SK-N-SH (cell line): ENCODE results near the gene RPH3AL. TPM values are rescaled to one million over a fixed set of nuclear protein-coding genes. Genes with fewer than 3 reads are reported as not detected.

Experiments used
- CTCF ChIA-PET: fragments of 300-600, 350-600 bp; formaldehyde crosslinking; extraction: SDS; loops from one replicate; lab custom pipeline; 2021; lab: Yijun Ruan, JAX
- POLR2A ChIA-PET: fragments of 350-600 bp; sonication (Branson Sonifier 250); formaldehyde crosslinking; extraction: SDS; loops from one replicate; lab custom pipeline; 2020; ENCODE audit warnings: antibody characterized with exemption, inconsistent platforms; lab: Yijun Ruan, JAX
- DNase-seq: peaks from one replicate; pipeline ENCODE4 v3.0.0; 2012
- H2AFZ ChIP-seq: fragments of 200-600 bp; sonication (generic); 2 replicates; pipeline ENCODE4 v1.8.1; 2016; ENCODE audit warnings: antibody characterized with exemption, mild to moderate bottlenecking, low read depth
- H3F3A ChIP-seq: fragments of 200-600 bp; sonication (generic); replicated peaks from 2 replicates; pipeline ENCODE3; 2016; ENCODE audit warnings: antibody characterized with exemption, mild to moderate bottlenecking; ENCODE audit not compliant: insufficient read depth
- H3K27ac ChIP-seq, 2 experiments: fragments of 200-500 bp in 1 of 2; fragments of 200-600 bp in 1 of 2; sonication (Bioruptor generic) in 1 of 2; sonication (generic), shearing (Covaris generic) in 1 of 2; 2 replicates each; pipeline versions ENCODE4 v1.5.1 to v1.6.1; 2014 to 2016; ENCODE audit warnings: low read depth in 2 of 2, inconsistent platforms in 1 of 2, low read length in 1 of 2, mild to moderate bottlenecking in 1 of 2, mixed read lengths in 1 of 2
- H3K27me3 ChIP-seq: fragments of 200-600 bp; sonication (generic), shearing (Covaris generic); 2 replicates; pipeline ENCODE4 v1.6.1; 2016; ENCODE audit warnings: mixed run types; ENCODE audit not compliant: insufficient read depth
- H3K36me3 ChIP-seq, 2 experiments: fragments of 200-500 bp in 1 of 2; fragments of 200-600 bp in 1 of 2; sonication (Bioruptor generic) in 1 of 2; sonication (generic) in 1 of 2; replicated peaks in 1 of 2; 2 replicates each; pipeline versions ENCODE3 to v1.5.1; 2014 to 2016; ENCODE audit warnings: low read length in 1 of 2, mild to moderate bottlenecking in 1 of 2; ENCODE audit not compliant: insufficient read depth in 2 of 2, control insufficient read depth in 1 of 2
- H3K4me1 ChIP-seq, 2 experiments: fragments of 200-500 bp in 1 of 2; fragments of 200-600 bp in 1 of 2; sonication (Bioruptor generic) in 1 of 2; sonication (generic), shearing (Covaris generic) in 1 of 2; 2 replicates each; pipeline versions ENCODE4 v1.5.1 to v1.6.1; 2014 to 2016; ENCODE audit warnings: low read depth in 1 of 2, low read length in 1 of 2, mixed run types in 1 of 2; ENCODE audit not compliant: insufficient read depth in 2 of 2, control insufficient read depth in 1 of 2
- H3K4me2 ChIP-seq: fragments of 200-600 bp; sonication (generic), shearing (Covaris generic); 2 replicates; pipeline ENCODE4 v1.6.1; 2017; ENCODE audit warnings: mixed run types
- H3K4me3 ChIP-seq, 2 experiments: fragments of 200-500 bp in 1 of 2; fragments of 200-600 bp in 1 of 2; sonication (Bioruptor generic) in 1 of 2; sonication (generic), shearing (Covaris generic) in 1 of 2; 2 replicates each; pipeline versions ENCODE4 v1.5.1 to v1.8.1; 2014 to 2016; ENCODE audit warnings: low read depth in 2 of 2, inconsistent platforms in 1 of 2, low read length in 1 of 2, mild to moderate bottlenecking in 1 of 2, mixed read lengths in 1 of 2, moderate library complexity in 1 of 2
- H3K79me2 ChIP-seq: fragments of 200-600 bp; sonication (generic); 2 replicates; pipeline ENCODE4 v1.8.1; 2017; ENCODE audit warnings: mild to moderate bottlenecking; ENCODE audit not compliant: insufficient read depth
- H3K9ac ChIP-seq: fragments of 200-600 bp; sonication (generic); 2 replicates; pipeline ENCODE4 v1.6.1; 2017; ENCODE audit warnings: mixed run types
- H3K9me2 ChIP-seq: fragments of 200-600 bp; sonication (generic); 2 replicates; pipeline ENCODE4 v1.6.1; 2017; ENCODE audit warnings: mixed run types
- H3K9me3 ChIP-seq: fragments of 200-600 bp; sonication (generic); 2 replicates; pipeline ENCODE4 v1.6.1; 2017; ENCODE audit warnings: mixed run types, mild to moderate bottlenecking, moderate library complexity
- H4K20me1 ChIP-seq: fragments of 200-600 bp; sonication (generic); 2 replicates; pipeline ENCODE4 v1.6.1; 2017; ENCODE audit warnings: mild to moderate bottlenecking, mixed run types; ENCODE audit not compliant: insufficient read depth
- CHD2 ChIP-seq: fragments of 150-350 bp; IDR thresholded peaks from 2 replicates; pipeline ENCODE4 v1.6.1; 2018; ENCODE audit warnings: low read length; ENCODE audit not compliant: partially characterized antibody
- CTCF ChIP-seq: fragments of 200-600 bp; sonication (generic); IDR thresholded peaks from 2 replicates; pipeline ENCODE4 v1.6.1; 2017; ENCODE audit warnings: antibody characterized with exemption, mild to moderate bottlenecking, moderate library complexity
- FOSL2 ChIP-seq: IDR thresholded peaks from 2 replicates; pipeline ENCODE4 v1.4.0; 2012; ENCODE audit warnings: low read depth, mild to moderate bottlenecking, moderate library complexity, borderline replicate concordance
- FOXJ3 ChIP-seq: sonication (generic); formaldehyde crosslinking; IDR thresholded peaks from 2 replicates; pipeline ENCODE4 v1.5.1; 2020; ENCODE audit warnings: mild to moderate bottlenecking, missing genetic modification reagents
- GABPA ChIP-seq: IDR thresholded peaks from 2 replicates; pipeline ENCODE4 v1.4.0; 2012; ENCODE audit warnings: low read depth, mild to moderate bottlenecking
- GATA2 ChIP-seq: sonication (generic); formaldehyde crosslinking; IDR thresholded peaks from 2 replicates; pipeline ENCODE4 v1.5.0; 2020; ENCODE audit warnings: mild to moderate bottlenecking, missing genetic modification reagents
- IRF3 ChIP-seq: fragments of 150-350 bp; IDR thresholded peaks from 2 replicates; pipeline ENCODE4 v1.6.1; 2016; ENCODE audit warnings: mild to moderate bottlenecking, low read depth, low read length
- JUND ChIP-seq: IDR thresholded peaks from 2 replicates; pipeline ENCODE4 v1.4.0; 2012
- MXI1 ChIP-seq: IDR thresholded peaks from 2 replicates; pipeline ENCODE4 v1.6.1; 2012; ENCODE audit warnings: mild to moderate bottlenecking, low read depth, low read length, improper control_type of control experiment
- NFIC ChIP-seq: IDR thresholded peaks from 2 replicates; pipeline ENCODE4 v1.4.0; 2012; ENCODE audit warnings: borderline replicate concordance
- NRF1 ChIP-seq: IDR thresholded peaks from 2 replicates; pipeline ENCODE4 v1.6.1; 2012; ENCODE audit warnings: low read depth, mild to moderate bottlenecking, low read length
- RAD21 ChIP-seq: IDR thresholded peaks from 2 replicates; pipeline ENCODE4 v1.6.1; 2012; ENCODE audit warnings: mild to moderate bottlenecking, low read length
- RFX5 ChIP-seq: IDR thresholded peaks from 2 replicates; pipeline ENCODE4 v1.6.1; 2012; ENCODE audit warnings: mild to moderate bottlenecking, improper control_type of control experiment, low read length
- TCF12 ChIP-seq: IDR thresholded peaks from 2 replicates; pipeline ENCODE4 v1.4.0; 2012
- TEAD4 ChIP-seq: IDR thresholded peaks from 2 replicates; pipeline ENCODE4 v1.4.0; 2012; ENCODE audit warnings: mild to moderate bottlenecking, borderline replicate concordance; ENCODE audit not compliant: insufficient read depth
- USF1 ChIP-seq: IDR thresholded peaks from 2 replicates; pipeline ENCODE4 v1.4.0; 2012; ENCODE audit warnings: low read depth, borderline replicate concordance
- USF2 ChIP-seq: fragments of 150-350 bp; IDR thresholded peaks from 2 replicates; pipeline ENCODE4 v1.6.1; 2017; ENCODE audit warnings: antibody characterized with exemption, low read length, low read depth, borderline replicate concordance
- YY1 ChIP-seq: IDR thresholded peaks from 2 replicates; pipeline ENCODE4 v1.4.0; 2012; ENCODE audit warnings: low read depth, mild to moderate bottlenecking
- ZBTB33 ChIP-seq: IDR thresholded peaks from 2 replicates; pipeline ENCODE4 v1.4.0; 2012; ENCODE audit warnings: low read depth, borderline replicate concordance
- WGBS: methylation state at CpG from one replicate; pipeline ENCODE4 v1.1.6; 2017; ENCODE audit warnings: low lambda C conversion rate; 5-methylcytosine and 5-hydroxymethylcytosine counted together
- polyA plus RNA-seq, 3 experiments: library from polyadenylated mRNA; depleted of rRNA; stranded (reverse); fragments of >200 nt; gene quantifications; 2 replicates each; pipeline ENCODE4 v1.2.3, GENCODE V29; 2012

RPH3AL gene
- polyA plus RNA-seq, 1 of the 3 experiments (the other 2 are of a cell fraction) = 2.9 TPM

GRCh38 chr17:311119-311782 is 41.4 kb downstream of the RPH3AL start:
- TF ChIP-seq RAD21 (no peak), JUND (no peak), FOSL2 (no peak), USF2 (no peak), USF1 (no peak), YY1 (no peak), RFX5 (no peak), GABPA (no peak), MXI1 (no peak), TEAD4 (no peak)
- H3K36me3 ChIP-seq = no peaks in the 10 kb centered on the region
- peaks cover 0 to 10% of the 10 kb centered on the region in 2 experiments; a peak in 1 of 4 replicates for H3K4me1 ChIP-seq
- H3F3A ChIP-seq = no peaks in the 10 kb centered on the region
- H3K27me3 ChIP-seq = no peaks in the 10 kb centered on the region
- H3K4me3 ChIP-seq = no peak overlapping the region
- H3K27ac ChIP-seq = no peak overlapping the region
- no peaks in the 10 kb centered on the region for H4K20me1 ChIP-seq
- no peak overlapping the region for H3K9ac ChIP-seq
- H2AFZ ChIP-seq = no peak overlapping the region
- WGBS = 79% methylated on average over 20 of the region's 20 CpGs
- no peaks in the 10 kb centered on the region for H3K79me2 ChIP-seq
- ChIA-PET POLR2A (interaction anchor here (0.6 kb wide), 1 partner anchor 484 kb away, joined by 3 read pairs; no protein-coding TSS in a partner anchor), CTCF (interaction anchor here (1.0 to 4.3 kb wide), 6 partner anchors 9 to 147 kb away, joined by 3 to 38 read pairs (median 6); no protein-coding TSS in a partner anchor)
- H3K9me2 ChIP-seq = no peaks in the 10 kb centered on the region
- DNase-seq = no peak
- H3K9me3 ChIP-seq = no peaks in the 10 kb centered on the region
- no peak overlapping the region for H3K4me2 ChIP-seq

GRCh38 chr17:310111-311010 is 42.2 kb downstream of the RPH3AL start:
- H3K4me2 ChIP-seq = no peak overlapping the region
- peaks cover 0 to 10% of the 10 kb centered on the region in 2 experiments; a peak in 1 of 4 replicates for H3K4me1 ChIP-seq
- no peaks in the 10 kb centered on the region for H3K79me2 ChIP-seq
- no peaks in the 10 kb centered on the region for H3K36me3 ChIP-seq
- CTCF ChIA-PET = interaction anchor here (0.6 to 4.3 kb wide), 20 partner anchors 9 to 166 kb away, joined by 3 to 38 read pairs (median 4); partner anchors contain the start of gene DOC2B
- H3K4me3 ChIP-seq = no peak overlapping the region
- H3K27ac ChIP-seq = no peak overlapping the region; a peak in 1 of 4 replicates
- H4K20me1 ChIP-seq = no peaks in the 10 kb centered on the region
- no peaks in the 10 kb centered on the region for H3K9me3 ChIP-seq
- no peak overlapping the region for H2AFZ ChIP-seq
- no peaks in the 10 kb centered on the region for H3K27me3 ChIP-seq
- DNase-seq = no peak
- POLR2A ChIA-PET = no interaction called here
- H3F3A ChIP-seq = no peaks in the 10 kb centered on the region
- H3K9me2 ChIP-seq = no peaks in the 10 kb centered on the region
- WGBS = 74% methylated on average over 18 of the region's 28 CpGs
- no peak overlapping the region for H3K9ac ChIP-seq
- TF ChIP-seq NFIC = no peak
- TF ChIP-seq ZBTB33 = no peak
- no peak for TF ChIP-seq FOXJ3
- TF ChIP-seq TEAD4 = no peak
- no peak for TF ChIP-seq NRF1
- no peak for TF ChIP-seq TCF12
- TF ChIP-seq IRF3 = no peak
- TF ChIP-seq CTCF = no peak
- no peak for TF ChIP-seq GABPA
- no peak for TF ChIP-seq CHD2
- TF ChIP-seq GATA2 (CRISPR knock-in tag) = no peak
